Adrenal gland (tissue), 12 donors: ENCODE measurements around the gene KIZ. TPM values are rescaled to one million over a fixed set of nuclear protein-coding genes. Genes with fewer than 3 reads are reported as not detected.

ENCODE experiments used
- DNase-seq, 7 donors: peaks; one replicate each; pipeline ENCODE4 v3.0.0-alpha.2; 2019 to 2020
- H3K27ac ChIP-seq, 5 donors: fragments of 200-600 bp; sonication (generic) in 4 of 5; 1 replicate in 3 of 5; 2 replicates in 2 of 5; pipeline versions ENCODE4 v1.5.1 to v1.8.0; 2016 to 2020; ENCODE audit warnings: mild to moderate bottlenecking in 1 of 5
- H3K27me3 ChIP-seq: fragments of 200-600 bp; 2 replicates; pipeline ENCODE4 v1.8.0; 2021
- H3K36me3 ChIP-seq, 2 donors: fragments of 200-600 bp; replicated peaks in 1 of 2; 1 replicate in 1 of 2; 2 replicates in 1 of 2; pipeline versions ENCODE4 v1.5.1 to v1.8.0; 2018 to 2022
- H3K4me1 ChIP-seq, 2 donors: fragments of 200-600 bp; replicated peaks in 1 of 2; 1 replicate in 1 of 2; 2 replicates in 1 of 2; pipeline versions ENCODE4 v1.5.1 to v1.8.0; 2018 to 2021
- H3K4me3 ChIP-seq, 4 donors: fragments of 200-600 bp; sonication (generic) in 3 of 4; one replicate each; pipeline ENCODE4 v1.5.1; 2016 to 2018
- H3K9me3 ChIP-seq, 3 donors: fragments of 200-600 bp; sonication (generic) in 1 of 3; replicated peaks in 1 of 3; 1 replicate in 2 of 3; 2 replicates in 1 of 3; pipeline versions ENCODE4 v1.5.1 to v1.8.0; 2016 to 2021
- CTCF ChIP-seq, 6 experiments: fragments of 450-650 bp in 4 of 6; fragments of 200-600 bp in 2 of 6; sonication (generic) in 1 of 6; IDR thresholded peaks; 1 replicate in 5 of 6; 2 replicates in 1 of 6; pipeline versions ENCODE4 v1.5.1 to v1.8.0; 2016 to 2021; ENCODE audit warnings: antibody characterized with exemption in 6 of 6, mild to moderate bottlenecking in 2 of 6, moderate library complexity in 1 of 6
- POLR2A ChIP-seq, 2 donors: fragments of 450-650 bp; IDR thresholded peaks; one replicate each; pipeline ENCODE4 v1.6.1; 2017; ENCODE audit warnings: antibody characterized with exemption in 2 of 2, mild to moderate bottlenecking in 2 of 2, moderate library complexity in 1 of 2
- WGBS, 4 donors: extraction: QIAGEN DNeasy Blood & Tissue Kit in 2 of 4; methylation state at CpG; one replicate each; pipeline versions ENCODE4 v1.1.5 to v1.1.7; 2013 to 2017; 5-methylcytosine and 5-hydroxymethylcytosine counted together
- intact Hi-C, 2 donors: fragments of 100-400 bp; cut with DNase I; formaldehyde crosslinking; loops; one replicate each; pipeline versions ENCODE4 v1.14.1 to v1.15.0; 2022 to 2023
- polyA plus RNA-seq, 3 donors: library from polyadenylated mRNA; stranded (reverse); fragments of 200-250 nt in 2 of 3; fragments of 350-450 nt in 1 of 3; fragmentation: Illumina TruSeq in 1 of 3; extraction: RNeasy Lipid Tissue Mini Kit (QIAGEN cat#74804) in 1 of 3; gene quantifications; one replicate each; pipeline ENCODE4 v1.2.3, GENCODE V29; 2013 to 2014
- total RNA-seq, 9 donors: library from RNA; depleted of rRNA in 4 of 9; stranded (reverse); fragments of >200 nt in 4 of 9; fragments of 120-200 nt in 1 of 9; fragmentation: NEBNext Ultra II Directional in 1 of 9; extraction: Animal tissue kit (Norgen Biotek cat#: 25700) in 1 of 9; gene quantifications; one replicate each; pipeline versions ENCODE4 v1.1.0 to v1.2.4, GENCODE V29; 2013 to 2023
- donor health status: healthy with polysubstance abuse.
- donor health status: Bipolar disorder and iron deficiency.
- donor health status: DM: yes; HTN: yes; CAD: no.
- donor health status: DM: no; HTN: no; CAD: no.
- donor health status: DM: no; HTN: no; CAD: no.
- donor health status: DM: yes; HTN: yes; CAD: no.

The KIZ gene
- total and polyA plus RNA-seq, 12 donors: 10.4 to 62.9 (median 15.3) TPM

DNA sequence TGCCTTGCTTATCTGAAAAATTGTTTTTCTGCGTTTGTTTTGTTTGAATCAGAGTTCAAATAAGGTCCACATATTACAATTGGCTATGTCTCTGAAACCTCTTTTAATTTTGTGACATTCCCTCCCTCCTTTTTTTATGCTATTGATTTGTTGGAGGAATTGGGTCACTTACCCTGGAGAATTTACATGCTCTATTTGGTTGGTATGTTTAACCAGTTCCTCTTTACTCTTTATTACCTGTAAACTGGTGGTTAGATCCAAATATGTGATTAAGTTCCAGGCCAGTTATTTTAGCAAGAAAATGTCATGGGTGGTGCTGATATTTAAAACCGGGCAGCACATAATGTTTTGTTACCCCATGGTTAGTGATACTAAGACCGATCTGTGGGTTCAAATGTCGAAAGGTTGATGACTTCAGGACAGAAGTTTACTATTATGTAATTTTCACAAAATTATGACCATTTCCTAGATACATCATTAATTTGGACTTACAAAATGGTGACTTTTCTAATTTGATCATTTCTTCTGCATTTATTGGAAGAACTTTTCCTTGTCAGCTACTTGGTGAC is 77.3 kb downstream of the KIZ start:
- H3K4me1 ChIP-seq: peaks cover 0 to 14% of the 10 kb centered on the region in 2 donors
- no peak overlapping the region for H3K4me3 ChIP-seq
- no peak for TF ChIP-seq CTCF (IDR thresholded peaks at IDR 0.05)
- no peak for TF ChIP-seq POLR2A (IDR thresholded peaks at IDR 0.05)
- intact Hi-C loops: no loop called here
- no peaks in the 10 kb centered on the region for H3K36me3 ChIP-seq
- H3K27ac ChIP-seq: no peak overlapping the region
- DNase-seq: no peak
- WGBS, 4 donors: 80 to 84% (median 82%) methylated on average over 4 of the region's 4 CpGs
- no peaks in the 10 kb centered on the region for H3K27me3 ChIP-seq
- no peaks in the 10 kb centered on the region for H3K9me3 ChIP-seq

GRCh38 chr20:21206584-21206983 is 80.7 kb downstream of the KIZ start:
- Histone ChIP-seq H3K27ac (no peak overlapping the region), H3K4me3 (no peak overlapping the region), H3K36me3 (no peaks in the 10 kb centered on the region), H3K9me3 (no peaks in the 10 kb centered on the region), H3K4me1 (peaks cover 0 to 14% of the 10 kb centered on the region in 2 donors), H3K27me3 (no peaks in the 10 kb centered on the region)
- 87 to 94% (median 92%) methylated on average over 3 of the region's 3 CpGs for WGBS, 4 donors
- no peak for DNase-seq
- intact Hi-C loops: no loop called here
- no peak for TF ChIP-seq CTCF (IDR thresholded peaks at IDR 0.05)
- TF ChIP-seq POLR2A (IDR thresholded peaks at IDR 0.05): no peak

DNA sequence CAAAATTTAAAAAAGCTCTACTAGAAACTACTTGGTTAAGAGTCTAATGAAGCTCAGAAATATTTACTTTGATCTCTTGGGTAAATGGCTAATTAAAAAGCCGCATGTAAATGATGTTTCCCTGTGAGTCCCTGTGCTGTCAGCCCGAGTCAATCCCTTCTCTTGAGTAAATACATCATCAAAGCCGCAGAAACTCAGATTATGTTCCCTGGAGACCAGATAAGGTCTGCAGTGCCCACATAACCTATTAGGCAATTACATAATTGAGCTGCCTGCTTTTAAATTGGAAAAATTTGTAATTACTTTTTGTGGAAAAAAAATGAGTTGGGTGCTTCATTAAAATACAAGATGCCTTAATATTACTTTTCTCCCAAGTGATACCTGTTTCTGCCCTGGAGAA is 83.1 kb downstream of the KIZ start:
- no peak overlapping the region for H3K4me3 ChIP-seq
- intact Hi-C loops: no loop called here
- H3K27ac ChIP-seq: no peak overlapping the region
- TF ChIP-seq POLR2A (IDR thresholded peaks at IDR 0.05) (no peak), CTCF (IDR thresholded peaks at IDR 0.05) (no peak)
- no peaks in the 10 kb centered on the region for H3K36me3 ChIP-seq
- no peaks in the 10 kb centered on the region for H3K4me1 ChIP-seq
- 72 to 95% (median 90%) methylated on average over 3 of the region's 3 CpGs for WGBS, 4 donors
- DNase-seq: no peak
- no peaks in the 10 kb centered on the region for H3K9me3 ChIP-seq
- H3K27me3 ChIP-seq: no peaks in the 10 kb centered on the region

DNA sequence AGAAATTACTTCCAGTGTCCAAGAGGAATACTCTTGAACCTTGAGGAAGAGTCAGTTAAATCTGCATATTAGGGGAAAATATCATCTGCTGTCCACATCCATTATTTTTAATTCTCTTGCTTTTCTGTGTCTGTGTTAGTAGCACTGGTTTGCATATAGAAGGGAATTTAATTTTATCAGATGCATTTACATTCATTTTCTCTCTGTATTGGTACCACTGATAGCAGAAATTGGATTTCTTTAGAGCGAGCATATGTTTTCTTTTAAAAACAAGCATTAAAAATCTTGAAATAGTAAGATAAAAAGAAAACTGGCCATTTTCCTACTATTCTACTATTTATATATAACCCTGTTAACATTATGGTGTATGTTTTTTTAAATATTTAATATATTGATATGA is 83.8 kb downstream of the KIZ start:
- Histone ChIP-seq H3K4me1 (no peaks in the 10 kb centered on the region), H3K27ac (no peak overlapping the region), H3K4me3 (no peak overlapping the region), H3K36me3 (no peaks in the 10 kb centered on the region), H3K27me3 (no peaks in the 10 kb centered on the region), H3K9me3 (no peaks in the 10 kb centered on the region)
- DNase-seq: no peak
- intact Hi-C loops: no loop called here
- TF ChIP-seq POLR2A (IDR thresholded peaks at IDR 0.05): no peak
- TF ChIP-seq CTCF (IDR thresholded peaks at IDR 0.05): no peak
- WGBS, 4 donors: 94 to 100% (median 97%) methylated on average over 1 of the region's 1 CpG
